Activated naive CD8-positive, alpha-beta T cell (primary cell): ENCODE measurements around the gene CFAP251.

Experiments used
- H3K27ac Mint-ChIP-seq: one replicate; pipeline ENCODE4 v1.8.0; 2021; ENCODE audit warnings: mixed read lengths
- H3K27me3 Mint-ChIP-seq: one replicate; pipeline ENCODE4 v1.8.0; 2021; ENCODE audit warnings: mixed read lengths
- H3K36me3 Mint-ChIP-seq: one replicate; pipeline ENCODE4 v1.8.0; 2021; ENCODE audit warnings: mixed read lengths
- H3K4me1 Mint-ChIP-seq: one replicate; pipeline ENCODE4 v1.8.0; 2021; ENCODE audit warnings: low read depth, mixed read lengths
- H3K4me3 Mint-ChIP-seq: one replicate; pipeline ENCODE4 v1.8.0; 2021; ENCODE audit warnings: mild to moderate bottlenecking, mixed read lengths
- H3K9me3 Mint-ChIP-seq: one replicate; pipeline ENCODE4 v1.8.0; 2021; ENCODE audit warnings: low read depth, mixed read lengths

The CFAP251 gene

DNA sequence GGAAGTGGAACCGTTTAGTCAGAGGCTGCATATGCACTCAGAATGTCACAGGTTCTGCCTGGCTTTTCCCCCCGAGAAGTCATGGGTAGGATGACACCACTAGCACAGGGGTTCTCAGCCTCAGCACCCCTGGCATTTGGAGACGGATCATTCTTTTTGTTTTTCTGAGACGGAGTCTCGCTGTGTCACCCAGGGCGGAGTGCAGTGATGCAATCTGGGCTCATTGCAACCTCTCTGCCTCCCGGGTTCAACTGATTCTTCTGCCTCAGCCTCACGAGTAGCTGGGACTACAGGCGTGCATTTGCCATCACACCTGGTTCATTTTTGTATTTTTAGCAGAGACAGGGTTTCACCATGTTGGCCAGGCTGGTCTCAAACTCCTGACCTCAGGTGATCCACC, 131.4 kb downstream of the CFAP251 start:
- H3K36me3 Mint-ChIP-seq = no peaks in the 10 kb centered on the region
- no peak overlapping the region for H3K4me3 Mint-ChIP-seq
- H3K27me3 Mint-ChIP-seq = no peaks in the 10 kb centered on the region
- no peak overlapping the region for H3K27ac Mint-ChIP-seq
- H3K4me1 Mint-ChIP-seq = peaks cover 2% of the 10 kb centered on the region
- H3K9me3 Mint-ChIP-seq = no peaks in the 10 kb centered on the region

DNA sequence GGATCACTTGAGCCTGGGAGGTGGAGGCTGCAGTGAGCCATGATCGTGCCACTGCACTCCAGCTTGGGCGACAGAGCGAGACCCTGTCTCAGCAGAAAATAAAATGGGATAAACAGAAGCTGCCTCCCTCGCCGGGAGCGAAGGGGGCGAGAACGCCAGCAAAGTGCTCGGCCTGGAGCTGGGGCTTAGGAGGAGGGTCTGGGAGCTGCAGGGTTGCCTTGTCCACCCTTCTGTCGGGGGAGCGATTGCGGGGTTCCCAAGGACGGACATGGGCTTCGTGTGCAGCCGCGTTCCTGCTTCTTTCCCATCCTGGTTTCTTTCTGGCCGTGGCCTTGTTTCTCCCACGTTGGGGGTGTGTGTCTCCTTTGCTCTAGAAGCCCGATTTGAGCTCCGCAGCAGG, 132.3 kb downstream of the CFAP251 start:
- Mint-ChIP-seq H3K27ac (no peak overlapping the region), H3K4me3 (no peak overlapping the region)

DNA sequence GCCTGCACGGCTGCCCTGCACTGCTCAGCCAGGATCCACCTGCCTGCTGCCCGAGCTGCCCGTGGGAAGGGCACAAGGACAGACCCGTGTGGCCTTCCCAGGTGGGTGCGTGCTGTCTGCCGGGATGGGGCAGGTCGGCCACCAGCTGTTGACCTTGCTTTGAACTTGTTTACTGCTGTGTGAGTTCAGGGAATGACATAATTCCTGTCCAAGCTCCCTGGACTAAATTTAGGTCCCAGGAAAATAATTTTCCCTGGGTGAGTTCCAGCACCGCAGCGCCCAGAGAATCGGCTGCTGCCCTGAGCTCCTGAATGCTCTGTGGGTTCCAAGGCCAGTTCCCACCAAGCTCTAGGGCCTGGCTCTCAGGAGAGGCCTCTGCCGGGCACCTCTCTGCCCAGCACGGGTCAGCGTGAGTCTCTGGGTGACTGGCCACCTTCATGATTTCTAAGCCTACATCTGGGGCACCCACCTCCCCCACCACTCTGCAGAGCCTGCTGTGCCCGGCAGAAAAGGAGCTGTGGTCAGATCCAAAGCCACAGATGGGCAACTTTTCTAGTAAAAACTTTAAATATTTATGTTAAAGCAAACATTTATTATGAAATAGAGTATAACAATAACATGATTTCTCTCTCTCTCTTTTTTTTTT, 133.0 kb downstream of the CFAP251 start:
- Mint-ChIP-seq H3K9me3 (no peaks in the 10 kb centered on the region), H3K36me3 (no peaks in the 10 kb centered on the region), H3K27me3 (no peaks in the 10 kb centered on the region), H3K4me1 (peaks cover 2% of the 10 kb centered on the region), H3K4me3 (no peak overlapping the region), H3K27ac (no peak overlapping the region)

More for the DNA sequence above, 132.3 kb downstream of the CFAP251 start:
- Mint-ChIP-seq H3K36me3 (no peaks in the 10 kb centered on the region), H3K27me3 (no peaks in the 10 kb centered on the region), H3K9me3 (no peaks in the 10 kb centered on the region), H3K4me1 (peaks cover 2% of the 10 kb centered on the region)

DNA sequence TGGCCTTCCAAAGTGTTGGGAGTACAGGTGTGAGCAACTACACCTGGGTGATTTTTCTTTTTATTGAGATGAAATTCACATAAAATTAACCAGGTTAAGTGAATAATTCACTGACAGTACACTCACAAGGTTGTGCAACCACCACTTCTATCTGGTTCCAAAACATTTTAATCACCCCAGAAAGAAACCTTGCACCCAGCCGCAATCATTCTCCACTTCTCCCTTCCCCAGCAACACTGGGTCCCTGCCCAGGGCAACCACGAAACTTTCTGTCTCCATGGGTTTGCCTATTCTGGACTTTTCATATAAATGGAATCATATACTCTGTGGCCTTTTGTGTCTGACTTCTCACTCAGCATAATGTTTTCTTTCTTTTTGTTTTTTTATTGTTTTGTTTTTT, 133.9 kb downstream of the CFAP251 start:
- Mint-ChIP-seq H3K4me3 (no peak overlapping the region), H3K27ac (no peak overlapping the region), H3K27me3 (no peaks in the 10 kb centered on the region), H3K9me3 (no peaks in the 10 kb centered on the region), H3K4me1 (peaks cover 2% of the 10 kb centered on the region), H3K36me3 (no peaks in the 10 kb centered on the region)
